ENCODE data around the gene HOXB7. TPM values are rescaled to one million over a fixed set of nuclear protein-coding genes. Genes with fewer than 3 reads are reported as not detected.

The HOXB7 gene
- total RNA-seq, 4 donors from 2014 or later: 5.3 to 11.5 (median 8.4) TPM

GRCh38 chr17:48641541-48642058 is 30.8 kb upstream of the HOXB7 start:
- DNase-seq (ENCODE audit: low spot score): no peak
- TF ChIP-seq CTCF (IDR thresholded peaks at IDR 0.05): no peak
- ATAC-seq (ENCODE audit: low FRiP score): no peak

GRCh38 chr17:48640858-48641180 is 30.0 kb upstream of the HOXB7 start:
- ATAC-seq (ENCODE audit: low FRiP score) (no peak), DNase-seq (ENCODE audit: low spot score) (no peak)
- no peak for TF ChIP-seq CTCF (IDR thresholded peaks at IDR 0.05)

GRCh38 chr17:48639982-48640857 is 29.4 kb upstream of the HOXB7 start:
- TF ChIP-seq CTCF (IDR thresholded peaks at IDR 0.05): no peak
- no peak for ATAC-seq (ENCODE audit: low FRiP score)
- no peak for DNase-seq (ENCODE audit: low spot score)

DNA sequence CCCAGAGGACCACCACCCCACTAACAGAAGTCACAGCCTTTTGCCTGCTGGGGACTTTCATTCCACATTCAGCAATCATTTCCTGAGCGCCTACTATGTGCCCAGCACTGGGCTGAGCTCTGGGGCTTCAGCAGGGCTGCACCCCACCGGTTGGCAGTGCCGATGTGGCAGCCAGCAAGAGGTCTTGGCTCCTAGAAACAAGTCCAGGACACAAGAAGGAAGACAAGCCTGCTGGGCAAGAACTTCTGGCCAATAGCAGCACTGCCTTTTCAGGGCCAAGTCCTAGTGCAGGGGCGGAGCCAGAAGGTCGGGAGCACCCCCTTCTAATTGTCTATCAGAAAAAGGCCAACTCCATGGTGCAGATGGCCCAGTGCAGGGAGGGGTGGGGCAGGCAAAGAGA is 28.3 kb upstream of the HOXB7 start:
- DNase-seq (ENCODE audit: low spot score): no peak
- no peak for TF ChIP-seq CTCF (IDR thresholded peaks at IDR 0.05)
- no peak for ATAC-seq (ENCODE audit: low FRiP score)

- DNase-seq (ENCODE audit: low spot score): no peak
- TF ChIP-seq CTCF (IDR thresholded peaks at IDR 0.05): no peak
- ATAC-seq (ENCODE audit: low FRiP score): peak; percentile 31
Measured at GRCh38 chr17:48637323-48638260, 26.8 kb upstream of the HOXB7 start.

GRCh38 chr17:48636177-48637018 is 25.6 kb upstream of the HOXB7 start:
- DNase-seq (ENCODE audit: low spot score) (no peak), ATAC-seq (ENCODE audit: low FRiP score) (no peak)
- TF ChIP-seq CTCF (IDR thresholded peaks at IDR 0.05): no peak

Measured in omental fat pad (tissue), 4 donors.